Activated naive CD8-positive, alpha-beta T cell treated with anti-CD3 and anti-CD28 coated beads for 36 hours (primary cell): ENCODE measurements around the gene NTSR1. TPM values are rescaled to one million over a fixed set of nuclear protein-coding genes. Genes with fewer than 3 reads are reported as not detected.

Experiments used
- DNase-seq: peaks from one replicate; pipeline ENCODE4 v3.0.0; 2021
- H3K27ac Mint-ChIP-seq: one replicate; pipeline ENCODE4 v1.8.0; 2022; ENCODE audit warnings: mild to moderate bottlenecking, moderate library complexity, mixed read lengths
- H3K27me3 Mint-ChIP-seq: one replicate; pipeline ENCODE4 v1.8.0; 2022; ENCODE audit warnings: mild to moderate bottlenecking, mixed read lengths
- H3K36me3 Mint-ChIP-seq: one replicate; pipeline ENCODE4 v1.8.0; 2021; ENCODE audit warnings: mild to moderate bottlenecking, mixed read lengths
- H3K4me1 Mint-ChIP-seq: one replicate; pipeline ENCODE4 v1.8.0; 2021; ENCODE audit warnings: mixed read lengths
- H3K4me3 Mint-ChIP-seq: one replicate; pipeline ENCODE4 v1.8.0; 2022; ENCODE audit warnings: mild to moderate bottlenecking, moderate library complexity, mixed read lengths
- H3K9me3 Mint-ChIP-seq: one replicate; pipeline ENCODE4 v1.8.0; 2022; ENCODE audit warnings: mixed read lengths
- total RNA-seq, 2 experiments: library from RNA; stranded (reverse); gene quantifications; one replicate each; pipeline ENCODE4 v1.2.3, GENCODE V29; 2021

Gene NTSR1
- total RNA-seq, 2 experiments from 2014 or later, result not detected

- H3K36me3 Mint-ChIP-seq, result no peaks in the 10 kb centered on the region
- no peak for DNase-seq
- no peak overlapping the region for H3K27ac Mint-ChIP-seq
- peaks cover 11% of the 10 kb centered on the region for H3K4me1 Mint-ChIP-seq
- no peaks in the 10 kb centered on the region for H3K9me3 Mint-ChIP-seq
- H3K27me3 Mint-ChIP-seq, result peaks cover 24% of the 10 kb centered on the region
- H3K4me3 Mint-ChIP-seq, result no peak overlapping the region
These were observed 2.3 kb upstream of the NTSR1 start for GRCh38 chr20:62706344-62706743.

GRCh38 chr20:62706857-62707256, 1.8 kb upstream of the NTSR1 start:
- peaks cover 11% of the 10 kb centered on the region for H3K4me1 Mint-ChIP-seq
- H3K4me3 Mint-ChIP-seq, result no peak overlapping the region
- peaks cover 27% of the 10 kb centered on the region for H3K27me3 Mint-ChIP-seq
- no peaks in the 10 kb centered on the region for H3K36me3 Mint-ChIP-seq
- no peak overlapping the region for H3K27ac Mint-ChIP-seq
- DNase-seq, result no peak
- H3K9me3 Mint-ChIP-seq, result no peaks in the 10 kb centered on the region

GRCh38 chr20:62707276-62707920, 1.2 kb upstream of the NTSR1 start:
- Mint-ChIP-seq H3K4me3 (no peak overlapping the region), H3K36me3 (no peaks in the 10 kb centered on the region), H3K4me1 (peaks cover 11% of the 10 kb centered on the region), H3K27ac (no peak overlapping the region), H3K27me3 (peaks cover 27% of the 10 kb centered on the region), H3K9me3 (no peaks in the 10 kb centered on the region)
- no peak for DNase-seq

GRCh38 chr20:62707921-62708521, 615 bp upstream of the NTSR1 start:
- Mint-ChIP-seq H3K36me3 (no peaks in the 10 kb centered on the region), H3K27ac (no peak overlapping the region), H3K9me3 (no peaks in the 10 kb centered on the region), H3K27me3 (peaks cover 27% of the 10 kb centered on the region), H3K4me1 (peaks cover 11% of the 10 kb centered on the region), H3K4me3 (peak overlapping the region; percentile 29)
- peak; percentile 30 for DNase-seq

GRCh38 chr20:62709537-62709905, 885 bp downstream of the NTSR1 start:
- H3K27ac Mint-ChIP-seq, result no peak overlapping the region
- H3K27me3 Mint-ChIP-seq, result peaks cover 27% of the 10 kb centered on the region
- H3K36me3 Mint-ChIP-seq, result no peaks in the 10 kb centered on the region
- no peak overlapping the region for H3K4me3 Mint-ChIP-seq
- peaks cover 9% of the 10 kb centered on the region for H3K4me1 Mint-ChIP-seq
- H3K9me3 Mint-ChIP-seq, result no peaks in the 10 kb centered on the region
- no peak for DNase-seq

GRCh38 chr20:62710221-62710885, 1.7 kb downstream of the NTSR1 start:
- no peaks in the 10 kb centered on the region for H3K9me3 Mint-ChIP-seq
- H3K27ac Mint-ChIP-seq, result no peak overlapping the region
- peaks cover 6% of the 10 kb centered on the region for H3K4me1 Mint-ChIP-seq
- no peak for DNase-seq
- peaks cover 27% of the 10 kb centered on the region for H3K27me3 Mint-ChIP-seq
- H3K36me3 Mint-ChIP-seq, result no peaks in the 10 kb centered on the region
- no peak overlapping the region for H3K4me3 Mint-ChIP-seq

GRCh38 chr20:62710886-62711702, 2.5 kb downstream of the NTSR1 start:
- no peak for DNase-seq
- no peaks in the 10 kb centered on the region for H3K36me3 Mint-ChIP-seq
- H3K9me3 Mint-ChIP-seq, result no peaks in the 10 kb centered on the region
- H3K4me3 Mint-ChIP-seq, result no peak overlapping the region
- H3K27ac Mint-ChIP-seq, result no peak overlapping the region
- H3K27me3 Mint-ChIP-seq, result peaks cover 27% of the 10 kb centered on the region
- H3K4me1 Mint-ChIP-seq, result peaks cover 11% of the 10 kb centered on the region

- H3K9me3 Mint-ChIP-seq, result no peaks in the 10 kb centered on the region
- H3K27me3 Mint-ChIP-seq, result peaks cover 27% of the 10 kb centered on the region
- H3K4me3 Mint-ChIP-seq, result no peak overlapping the region
- H3K4me1 Mint-ChIP-seq, result peaks cover 16% of the 10 kb centered on the region
- DNase-seq, result no peak
- H3K27ac Mint-ChIP-seq, result no peak overlapping the region
- H3K36me3 Mint-ChIP-seq, result no peaks in the 10 kb centered on the region
These were observed 3.1 kb downstream of the NTSR1 start for GRCh38 chr20:62711703-62712101.

GRCh38 chr20:62712606-62713005, 4.0 kb downstream of the NTSR1 start:
- no peak overlapping the region for H3K4me3 Mint-ChIP-seq
- H3K4me1 Mint-ChIP-seq, result peaks cover 16% of the 10 kb centered on the region
- H3K27me3 Mint-ChIP-seq, result peaks cover 25% of the 10 kb centered on the region
- no peak for DNase-seq
- no peaks in the 10 kb centered on the region for H3K36me3 Mint-ChIP-seq
- H3K27ac Mint-ChIP-seq, result no peak overlapping the region
- no peaks in the 10 kb centered on the region for H3K9me3 Mint-ChIP-seq

GRCh38 chr20:62714006-62714405, 5.4 kb downstream of the NTSR1 start:
- no peak for DNase-seq
- no peaks in the 10 kb centered on the region for H3K36me3 Mint-ChIP-seq
- H3K27me3 Mint-ChIP-seq, result peaks cover 18% of the 10 kb centered on the region
- no peak overlapping the region for H3K27ac Mint-ChIP-seq
- peaks cover 14% of the 10 kb centered on the region for H3K4me1 Mint-ChIP-seq
- H3K4me3 Mint-ChIP-seq, result no peak overlapping the region
- no peaks in the 10 kb centered on the region for H3K9me3 Mint-ChIP-seq

GRCh38 chr20:62714799-62715198, 6.2 kb downstream of the NTSR1 start:
- no peak for DNase-seq
- Mint-ChIP-seq H3K36me3 (no peaks in the 10 kb centered on the region), H3K27ac (no peak overlapping the region), H3K4me3 (no peak overlapping the region), H3K4me1 (peaks cover 14% of the 10 kb centered on the region), H3K9me3 (peaks cover 5% of the 10 kb centered on the region), H3K27me3 (peaks cover 11% of the 10 kb centered on the region)

GRCh38 chr20:62715201-62715600, 6.6 kb downstream of the NTSR1 start:
- Mint-ChIP-seq H3K27me3 (peaks cover 7% of the 10 kb centered on the region), H3K9me3 (peaks cover 5% of the 10 kb centered on the region), H3K27ac (no peak overlapping the region), H3K36me3 (peaks cover under 1% of the 10 kb centered on the region), H3K4me1 (peaks cover 13% of the 10 kb centered on the region), H3K4me3 (no peak overlapping the region)
- DNase-seq, result no peak

GRCh38 chr20:62716198-62716940, 7.7 kb downstream of the NTSR1 start:
- peaks cover 3% of the 10 kb centered on the region for H3K36me3 Mint-ChIP-seq
- peaks cover 3% of the 10 kb centered on the region for H3K27me3 Mint-ChIP-seq
- peaks cover 13% of the 10 kb centered on the region for H3K4me1 Mint-ChIP-seq
- H3K4me3 Mint-ChIP-seq, result peak overlapping the region; percentile 38
- peak overlapping the region; percentile 70 for H3K27ac Mint-ChIP-seq
- DNase-seq, result no peak
- peaks cover 11% of the 10 kb centered on the region for H3K9me3 Mint-ChIP-seq

- Mint-ChIP-seq H3K4me1 (peaks cover 18% of the 10 kb centered on the region), H3K4me3 (no peak overlapping the region), H3K36me3 (peaks cover 3% of the 10 kb centered on the region), H3K27ac (no peak overlapping the region), H3K27me3 (no peaks in the 10 kb centered on the region), H3K9me3 (peaks cover 16% of the 10 kb centered on the region)
- no peak for DNase-seq
These were observed 8.3 kb downstream of the NTSR1 start for GRCh38 chr20:62716941-62717310.
